Measurements from ENCODE around the gene SSH2. TPM values are rescaled to one million over a fixed set of nuclear protein-coding genes. Genes with fewer than 3 reads are reported as not detected.
A peak's percentile ranks its signal among the peaks of the same experiment; 100 is the strongest.

Gene SSH2
- total and polyA plus RNA-seq, 8 donors, result 8.4 to 19.1 (median 10.3) TPM

- 54 to 55% methylated on average over 15 of the region's 15 CpGs for WGBS, 2 donors
- TF ChIP-seq CTCF (IDR thresholded peaks at IDR 0.05), result peak; percentile 80 to 92 (median 88)
Observed at GRCh38 chr17:29579866-29580771, 349.9 kb downstream of the SSH2 start.

GRCh38 chr17:29578626-29579485 is 351.2 kb downstream of the SSH2 start:
- DNase-seq, result peak in 1 of 6 donors; percentile 37
- no peaks in the 10 kb centered on the region for H3K36me3 ChIP-seq
- H3K4me3 ChIP-seq, result no peak overlapping the region
- ATAC-seq, result no peak
- H3K27me3 ChIP-seq, result no peaks in the 10 kb centered on the region
- no peaks in the 10 kb centered on the region for H3K9me3 ChIP-seq
- FAIRE-seq, result no peak
- intact Hi-C loops (cut with DNase I), result no loop called here
- WGBS, 2 donors, result 91 to 98% methylated on average over 14 of the region's 14 CpGs
- no peak overlapping the region for H3K27ac ChIP-seq
- peaks cover 0 to 5% (median 0%) of the 10 kb centered on the region in 3 donors for H3K4me1 ChIP-seq
- no peak for TF ChIP-seq CTCF (IDR thresholded peaks at IDR 0.05)

More at GRCh38 chr17:29579866-29580771, 349.9 kb downstream of the SSH2 start:
- no peaks in the 10 kb centered on the region for H3K4me1 ChIP-seq
- DNase-seq, result peak; percentile 75 to 93 (median 88)
- intact Hi-C loops (cut with DNase I), result no loop called here
- no peaks in the 10 kb centered on the region for H3K27me3 ChIP-seq
- peak; percentile 91 to 97 (median 93) for ATAC-seq
- FAIRE-seq, result no peak
- no peaks in the 10 kb centered on the region for H3K9me3 ChIP-seq
- H3K27ac ChIP-seq, result no peak overlapping the region
- H3K36me3 ChIP-seq, result no peaks in the 10 kb centered on the region
- H3K4me3 ChIP-seq, result no peak overlapping the region

- FAIRE-seq (no peak), ATAC-seq (no peak)
- H3K27ac ChIP-seq, result no peak overlapping the region
Observed at GRCh38 chr17:29577385-29578211, 352.4 kb downstream of the SSH2 start.

More at GRCh38 chr17:29577385-29578211, 352.4 kb downstream of the SSH2 start:
- peak in 3 of 6 donors; percentile 3 to 69 (median 14) for DNase-seq
- Histone ChIP-seq H3K36me3 (no peaks in the 10 kb centered on the region), H3K4me3 (no peak overlapping the region), H3K4me1 (peaks cover 0 to 5% (median 0%) of the 10 kb centered on the region in 3 donors), H3K9me3 (no peaks in the 10 kb centered on the region), H3K27me3 (no peaks in the 10 kb centered on the region)
- WGBS, 2 donors, result 81 to 84% methylated on average over 20 to 22 of the region's 22 CpGs
- intact Hi-C loops (cut with DNase I), result no loop called here
- TF ChIP-seq CTCF (IDR thresholded peaks at IDR 0.05), result no peak

Measured in pancreas (tissue), 10 donors.